Mesendoderm (in vitro differentiated cells): ENCODE results near the gene TLX2.

Experiments used
- DNase-seq: peaks from one replicate; pipeline ENCODE4 v3.0.0; 2013
- H2AK5ac ChIP-seq: 2 replicates; pipeline ENCODE4 v1.6.1; 2013; ENCODE audit warnings: low read length, inconsistent platforms
- H2BK120ac ChIP-seq: 2 replicates; pipeline ENCODE4 v1.6.1; 2013; ENCODE audit warnings: low read depth, mild to moderate bottlenecking, low read length, moderate library complexity, mixed read lengths
- H2BK15ac ChIP-seq: replicated peaks from 2 replicates; pipeline ENCODE4 v1.6.1; 2013; ENCODE audit warnings: low read depth, mild to moderate bottlenecking, moderate library complexity
- H2BK5ac ChIP-seq: 2 replicates; pipeline ENCODE4 v1.6.1; 2013; ENCODE audit warnings: low read length, inconsistent platforms
- H3K18ac ChIP-seq: 2 replicates; pipeline ENCODE4 v1.6.1; 2013; ENCODE audit warnings: mild to moderate bottlenecking, low read length, mixed read lengths
- H3K23ac ChIP-seq: one replicate; pipeline ENCODE4 v1.6.1; 2013; ENCODE audit warnings: low read length
- H3K27ac ChIP-seq: 2 replicates; pipeline ENCODE4 v1.5.1; 2013; ENCODE audit warnings: low read depth, mild to moderate bottlenecking, inconsistent platforms, low read length, moderate library complexity
- H3K27me3 ChIP-seq: 2 replicates; pipeline ENCODE4 v1.6.1; 2013; ENCODE audit warnings: low read length, control low read depth, mild to moderate bottlenecking, inconsistent platforms; ENCODE audit not compliant: insufficient read depth, poor library complexity
- H3K36me3 ChIP-seq: 2 replicates; pipeline ENCODE4 v1.6.1; 2013; ENCODE audit warnings: low read length, inconsistent platforms; ENCODE audit not compliant: control insufficient read depth, insufficient read depth
- H3K4ac ChIP-seq: one replicate; pipeline ENCODE4 v1.6.1; 2013; ENCODE audit warnings: low read depth, mild to moderate bottlenecking, low read length, moderate library complexity
- H3K4me1 ChIP-seq: 2 replicates; pipeline ENCODE4 v1.6.1; 2013; ENCODE audit warnings: low read depth, low read length, inconsistent platforms; ENCODE audit not compliant: control insufficient read depth
- H3K4me2 ChIP-seq: 2 replicates; pipeline ENCODE4 v1.6.1; 2013; ENCODE audit warnings: low read length
- H3K4me3 ChIP-seq: 2 replicates; pipeline ENCODE4 v1.5.1; 2013; ENCODE audit warnings: mild to moderate bottlenecking, low read length
- H3K56ac ChIP-seq: one replicate; pipeline ENCODE4 v1.6.1; 2013; ENCODE audit warnings: low read length
- H3K79me1 ChIP-seq: 2 replicates; pipeline ENCODE4 v1.6.1; 2013; ENCODE audit warnings: low read length, inconsistent platforms
- H3K79me2 ChIP-seq: 2 replicates; pipeline ENCODE4 v1.6.1; 2013; ENCODE audit warnings: mild to moderate bottlenecking, low read length; ENCODE audit not compliant: control insufficient read depth, insufficient read depth
- H3K9ac ChIP-seq: 2 replicates; pipeline ENCODE4 v1.6.1; 2013; ENCODE audit warnings: low read length, inconsistent platforms
- H4K5ac ChIP-seq: one replicate; pipeline ENCODE4 v1.6.1; 2013; ENCODE audit warnings: low read length
- H4K8ac ChIP-seq: one replicate; pipeline ENCODE4 v1.6.1; 2013; ENCODE audit warnings: low read depth, mild to moderate bottlenecking, control low read depth, low read length, moderate library complexity
- WGBS: extraction: QIAGEN DNeasy Blood & Tissue Kit; methylation state at CpG from one replicate; pipeline ENCODE4 v1.1.7; 2013; ENCODE audit warnings: low lambda C conversion rate, missing lambda C conversion rate; ENCODE audit not compliant: insufficient coverage; ENCODE audit errors: extremely low coverage; 5-methylcytosine and 5-hydroxymethylcytosine counted together

The TLX2 gene

DNA sequence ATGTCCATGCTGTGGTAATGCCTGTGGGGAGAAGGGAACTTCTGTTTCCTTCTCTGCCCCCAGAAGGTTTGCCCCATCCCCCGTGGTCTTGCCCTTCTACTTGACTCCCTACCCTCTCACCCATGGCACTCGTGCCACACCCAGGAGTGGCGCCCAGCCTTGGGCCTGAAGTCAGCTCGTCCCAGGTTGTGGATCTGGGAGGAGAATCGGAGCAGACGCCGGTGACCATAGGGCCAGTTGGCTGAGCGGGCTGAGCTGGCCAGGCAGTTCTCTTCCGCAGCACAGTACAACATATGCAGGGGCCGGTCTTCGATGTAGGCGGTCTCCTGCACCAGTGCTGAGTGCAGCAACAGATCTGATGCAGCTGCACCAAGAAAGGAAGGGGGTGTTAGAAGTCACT is 20.2 kb downstream of the TLX2 start:
- Histone ChIP-seq H4K8ac (no peak overlapping the region), H3K18ac (no peak overlapping the region), H2AK5ac (no peak overlapping the region), H3K27me3 (no peaks in the 10 kb centered on the region), H3K56ac (no peak overlapping the region), H3K27ac (no peak overlapping the region), H4K5ac (no peak overlapping the region), H2BK15ac (no peak overlapping the region), H3K36me3 (no peaks in the 10 kb centered on the region), H3K79me2 (no peaks in the 10 kb centered on the region), H3K4ac (no peak overlapping the region), H2BK120ac (no peak overlapping the region), H3K4me1 (peaks cover 2% of the 10 kb centered on the region), H3K79me1 (peaks cover 1% of the 10 kb centered on the region), H3K23ac (no peak overlapping the region), H3K4me2 (no peak overlapping the region), H3K4me3 (no peak overlapping the region), H3K9ac (no peak overlapping the region), H2BK5ac (no peak overlapping the region)
- WGBS = no CpG with 5 or more reads among the region's 12 CpGs
- DNase-seq = no peak

DNA sequence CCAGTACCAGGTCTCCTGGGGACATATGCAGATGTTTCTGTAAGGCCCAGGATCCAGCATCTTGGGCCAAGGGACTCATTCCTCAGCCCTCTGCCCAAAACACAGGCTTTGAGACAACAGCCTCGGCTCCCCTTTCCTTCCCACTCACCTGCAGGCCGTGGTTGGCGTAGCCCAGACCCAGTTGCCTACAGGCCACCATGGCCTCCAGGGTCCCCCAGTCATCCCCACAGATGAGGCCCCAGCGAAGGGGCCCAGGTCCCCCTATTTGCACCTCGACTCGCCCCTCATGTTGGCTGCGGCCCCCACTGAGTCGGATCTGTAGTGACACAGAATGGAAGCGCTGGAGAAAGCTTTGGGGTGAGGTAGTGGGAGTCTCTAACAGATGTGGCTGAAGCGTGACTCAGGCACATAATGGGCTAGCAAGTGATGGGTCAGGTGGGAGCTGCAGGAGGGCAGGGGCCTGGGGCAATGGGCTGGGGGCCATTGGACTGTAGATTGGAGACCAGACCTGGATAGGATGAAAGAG is 21.3 kb downstream of the TLX2 start:
- Histone ChIP-seq H3K18ac (no peak overlapping the region), H2AK5ac (no peak overlapping the region), H3K9ac (no peak overlapping the region), H4K8ac (no peak overlapping the region), H3K56ac (no peak overlapping the region), H3K79me2 (no peaks in the 10 kb centered on the region), H2BK5ac (no peak overlapping the region), H3K36me3 (no peaks in the 10 kb centered on the region), H3K27me3 (no peaks in the 10 kb centered on the region), H3K4me2 (no peak overlapping the region), H3K27ac (no peak overlapping the region), H3K4me3 (no peak overlapping the region), H3K4ac (no peak overlapping the region), H3K4me1 (peaks cover 1% of the 10 kb centered on the region), H3K23ac (no peak overlapping the region), H3K79me1 (peaks cover 1% of the 10 kb centered on the region), H2BK15ac (no peak overlapping the region), H2BK120ac (no peak overlapping the region), H4K5ac (no peak overlapping the region)
- DNase-seq = no peak
- no CpG with 5 or more reads among the region's 10 CpGs for WGBS

DNA sequence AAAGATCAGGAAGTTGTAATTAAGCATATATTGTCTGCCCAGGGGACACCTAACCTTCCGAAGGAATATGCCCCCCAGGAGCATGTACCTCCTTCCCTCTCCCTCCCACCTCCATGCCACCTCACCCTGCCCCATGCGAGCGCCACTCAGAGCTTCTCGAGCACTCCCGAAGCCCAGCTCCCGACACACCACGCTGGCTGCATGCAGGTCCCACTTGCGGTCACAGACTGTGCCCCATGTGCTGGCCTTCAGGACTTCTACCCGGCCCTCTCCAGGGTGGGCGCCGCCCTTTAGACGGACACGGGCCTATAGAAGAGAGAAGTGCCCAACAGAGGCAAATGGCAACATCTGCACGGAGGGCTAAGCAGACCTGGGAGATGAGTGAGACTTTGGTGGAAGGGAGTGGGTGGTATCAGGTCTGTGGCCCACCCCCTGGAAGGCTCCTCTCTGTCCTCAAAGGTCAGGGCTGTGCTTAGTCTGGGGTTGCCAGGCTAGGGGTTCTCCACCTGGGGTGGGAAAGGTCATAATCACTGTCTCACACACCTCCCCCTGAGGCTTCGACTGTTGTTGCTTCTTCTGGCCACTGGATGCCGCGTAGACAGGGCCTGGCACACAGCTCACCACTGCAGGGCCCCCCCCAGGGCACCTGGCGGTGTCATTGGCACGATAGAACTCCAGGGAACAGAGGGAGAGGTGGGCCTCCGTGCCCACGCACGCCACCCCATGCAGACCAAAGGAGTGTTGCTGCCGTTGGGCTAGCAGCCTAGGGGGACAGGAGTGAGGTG is 22.1 kb downstream of the TLX2 start:
- Histone ChIP-seq H2BK15ac (no peak overlapping the region), H3K4me1 (no peaks in the 10 kb centered on the region), H3K79me2 (no peaks in the 10 kb centered on the region), H3K18ac (no peak overlapping the region), H3K4me3 (no peak overlapping the region), H4K5ac (no peak overlapping the region), H4K8ac (no peak overlapping the region), H2BK5ac (no peak overlapping the region), H3K4ac (no peak overlapping the region), H3K56ac (no peak overlapping the region), H3K23ac (no peak overlapping the region), H3K79me1 (peaks cover 1% of the 10 kb centered on the region), H3K4me2 (no peak overlapping the region), H3K27me3 (no peaks in the 10 kb centered on the region), H3K27ac (no peak overlapping the region), H2AK5ac (no peak overlapping the region), H3K9ac (no peak overlapping the region), H3K36me3 (no peaks in the 10 kb centered on the region), H2BK120ac (no peak overlapping the region)
- no CpG with 5 or more reads among the region's 23 CpGs for WGBS
- no peak for DNase-seq

GRCh38 chr2:74537140-74537539 is 22.9 kb downstream of the TLX2 start:
- DNase-seq = no peak
- WGBS = no CpG with 5 or more reads among the region's 4 CpGs

DNA sequence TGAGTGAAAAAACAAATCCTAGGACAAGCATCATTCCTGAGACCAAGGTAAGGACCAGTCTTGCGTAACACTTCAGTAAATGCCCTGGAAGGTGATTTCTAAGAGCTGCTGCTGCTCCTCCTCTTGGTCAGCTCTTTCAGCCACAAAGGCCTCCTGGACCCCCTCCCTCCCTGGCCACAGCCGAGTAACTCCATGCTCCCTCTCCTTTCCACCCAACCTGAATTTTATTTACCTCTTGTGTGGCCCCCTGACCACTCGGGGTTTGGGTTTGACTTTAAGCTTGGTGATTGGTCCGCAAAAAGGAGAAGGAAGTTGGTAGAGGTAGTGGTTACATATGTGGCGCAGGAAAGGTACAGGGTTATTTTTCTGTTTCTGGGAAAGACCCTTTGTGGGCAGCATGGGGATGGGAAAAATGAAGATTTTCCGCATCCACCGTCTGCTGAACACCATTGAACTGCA is 24.7 kb downstream of the TLX2 start:
- H3K4ac ChIP-seq = no peak overlapping the region
- no peak overlapping the region for H3K9ac ChIP-seq
- H2AK5ac ChIP-seq = no peak overlapping the region
- no peaks in the 10 kb centered on the region for H3K79me1 ChIP-seq
- H2BK5ac ChIP-seq = no peak overlapping the region
- no peaks in the 10 kb centered on the region for H3K27me3 ChIP-seq
- WGBS = no CpG with 5 or more reads among the region's 7 CpGs
- no peaks in the 10 kb centered on the region for H3K79me2 ChIP-seq
- H2BK120ac ChIP-seq = no peak overlapping the region
- no peak overlapping the region for H4K5ac ChIP-seq
- no peak overlapping the region for H3K4me3 ChIP-seq
- H3K4me2 ChIP-seq = no peak overlapping the region
- H3K18ac ChIP-seq = no peak overlapping the region
- no peak overlapping the region for H4K8ac ChIP-seq
- no peak overlapping the region for H2BK15ac ChIP-seq
- no peaks in the 10 kb centered on the region for H3K36me3 ChIP-seq
- no peaks in the 10 kb centered on the region for H3K4me1 ChIP-seq
- H3K23ac ChIP-seq = no peak overlapping the region
- H3K56ac ChIP-seq = no peak overlapping the region
- DNase-seq = no peak
- no peak overlapping the region for H3K27ac ChIP-seq

More at GRCh38 chr2:74537140-74537539, 22.9 kb downstream of the TLX2 start:
- H3K4me1 ChIP-seq = no peaks in the 10 kb centered on the region
- H3K27me3 ChIP-seq = no peaks in the 10 kb centered on the region
- no peak overlapping the region for H2BK15ac ChIP-seq
- no peak overlapping the region for H4K8ac ChIP-seq
- H3K4ac ChIP-seq = no peak overlapping the region
- H3K4me2 ChIP-seq = no peak overlapping the region
- no peak overlapping the region for H2BK5ac ChIP-seq
- no peak overlapping the region for H3K18ac ChIP-seq
- H3K23ac ChIP-seq = no peak overlapping the region
- no peaks in the 10 kb centered on the region for H3K79me1 ChIP-seq
- H3K27ac ChIP-seq = no peak overlapping the region
- H3K79me2 ChIP-seq = no peaks in the 10 kb centered on the region
- no peak overlapping the region for H3K56ac ChIP-seq
- H4K5ac ChIP-seq = no peak overlapping the region
- H3K36me3 ChIP-seq = no peaks in the 10 kb centered on the region
- no peak overlapping the region for H2AK5ac ChIP-seq
- no peak overlapping the region for H3K9ac ChIP-seq
- no peak overlapping the region for H2BK120ac ChIP-seq
- no peak overlapping the region for H3K4me3 ChIP-seq
